HG03460 (cell line): Measurements from ENCODE around the gene RNF114.
"Not testable (repeated sequence)": the region's sequence is repeated elsewhere in the genome, so short reads cannot be mapped to it uniquely, and the experiment has no call there.

Experiments
- ATAC-seq: cut with Tn5 transposase; IDR thresholded peaks from one replicate; pipeline ENCODE4 v1.9.1; 2021; ENCODE audit not compliant: unreplicated experiment

RNF114 gene

GRCh38 chr20:49984426-49985153 is 48.4 kb downstream of the RNF114 start:
- no peak for ATAC-seq

- ATAC-seq, result no peak
Observed at GRCh38 chr20:49985157-49985556, 49.0 kb downstream of the RNF114 start.

GRCh38 chr20:49985617-49986016 is 49.4 kb downstream of the RNF114 start:
- ATAC-seq, result no peak

- ATAC-seq, result no peak
Observed at GRCh38 chr20:49986049-49986448, 49.9 kb downstream of the RNF114 start.

GRCh38 chr20:49987015-49987867 is 51.0 kb downstream of the RNF114 start:
- ATAC-seq, result no peak

- no peak for ATAC-seq
Observed at GRCh38 chr20:49987868-49988690, 51.9 kb downstream of the RNF114 start.

- ATAC-seq, result no peak
Observed at GRCh38 chr20:49989234-49990065, 53.3 kb downstream of the RNF114 start.

GRCh38 chr20:49990271-49990720 is 54.1 kb downstream of the RNF114 start:
- no peak for ATAC-seq

GRCh38 chr20:49993301-49993751 is 57.1 kb downstream of the RNF114 start:
- no peak for ATAC-seq

- ATAC-seq, result no peak
Observed at GRCh38 chr20:49995586-49995985, 59.4 kb downstream of the RNF114 start.

- ATAC-seq, result not testable (repeated sequence)
Observed at GRCh38 chr20:49998478-49999188, 62.4 kb downstream of the RNF114 start.

GRCh38 chr20:49999329-49999728 is 63.1 kb downstream of the RNF114 start:
- no peak for ATAC-seq

- ATAC-seq, result not testable (repeated sequence)
Observed at GRCh38 chr20:50000548-50001222, 64.5 kb downstream of the RNF114 start.

GRCh38 chr20:50001784-50002311 is 65.7 kb downstream of the RNF114 start:
- ATAC-seq, result no peak

- no peak for ATAC-seq
Observed at GRCh38 chr20:50003253-50003656, 67.1 kb downstream of the RNF114 start.
